ENCODE results near the gene ITPR2.

- TF ChIP-seq EZH2 (IDR thresholded peaks at IDR 0.05; ENCODE audit: low read depth) (no peak), CTCF (conservative IDR thresholded peaks at IDR 0.05) (no peak)
These were observed 166.7 kb downstream of the ITPR2 start for GRCh38 chr12:26666286-26666685.

Measured in PC-9 (cell line).